Measurements from ENCODE around the gene CDC123. TPM values are rescaled to one million over a fixed set of nuclear protein-coding genes. Genes with fewer than 3 reads are reported as not detected.
A peak's percentile ranks its signal among the peaks of the same experiment; 100 is the strongest.

Gene CDC123
- total RNA-seq, 1 donor from 2014 or later: 67.0 TPM

DNA sequence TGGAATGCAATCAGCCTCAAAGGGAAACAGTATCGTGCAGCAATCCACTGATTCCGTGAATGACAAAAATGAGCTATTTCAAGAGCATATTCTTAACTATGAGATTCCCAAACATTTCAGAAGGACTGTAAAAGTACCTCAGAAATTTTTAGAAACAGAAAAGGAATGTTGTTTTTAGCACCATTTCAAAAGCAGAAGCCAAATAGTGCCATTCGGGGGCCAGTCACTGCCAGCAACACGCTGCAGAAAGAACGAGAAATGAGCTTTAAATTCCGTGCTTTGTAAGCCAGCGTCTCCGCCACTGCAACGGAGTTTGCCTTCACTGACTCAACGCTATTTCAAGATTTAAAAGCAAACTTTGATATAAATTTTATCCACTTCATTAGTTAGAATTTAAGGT, 6.6 kb upstream of the CDC123 start:
- H3K27me3 Mint-ChIP-seq (ENCODE audit: low read depth): no peaks in the 10 kb centered on the region
- peaks cover 32% of the 10 kb centered on the region for H3K4me1 Mint-ChIP-seq (ENCODE audit: low read depth)
- peak overlapping the region; percentile 33 for H3K4me3 Mint-ChIP-seq (ENCODE audit: unreplicated experiment)
- H3K27ac Mint-ChIP-seq (ENCODE audit: unreplicated experiment): peak overlapping the region; percentile 33
- peaks cover 22% of the 10 kb centered on the region for H3K36me3 Mint-ChIP-seq (ENCODE audit: low read depth)
- TF ChIP-seq, protein P1, sequence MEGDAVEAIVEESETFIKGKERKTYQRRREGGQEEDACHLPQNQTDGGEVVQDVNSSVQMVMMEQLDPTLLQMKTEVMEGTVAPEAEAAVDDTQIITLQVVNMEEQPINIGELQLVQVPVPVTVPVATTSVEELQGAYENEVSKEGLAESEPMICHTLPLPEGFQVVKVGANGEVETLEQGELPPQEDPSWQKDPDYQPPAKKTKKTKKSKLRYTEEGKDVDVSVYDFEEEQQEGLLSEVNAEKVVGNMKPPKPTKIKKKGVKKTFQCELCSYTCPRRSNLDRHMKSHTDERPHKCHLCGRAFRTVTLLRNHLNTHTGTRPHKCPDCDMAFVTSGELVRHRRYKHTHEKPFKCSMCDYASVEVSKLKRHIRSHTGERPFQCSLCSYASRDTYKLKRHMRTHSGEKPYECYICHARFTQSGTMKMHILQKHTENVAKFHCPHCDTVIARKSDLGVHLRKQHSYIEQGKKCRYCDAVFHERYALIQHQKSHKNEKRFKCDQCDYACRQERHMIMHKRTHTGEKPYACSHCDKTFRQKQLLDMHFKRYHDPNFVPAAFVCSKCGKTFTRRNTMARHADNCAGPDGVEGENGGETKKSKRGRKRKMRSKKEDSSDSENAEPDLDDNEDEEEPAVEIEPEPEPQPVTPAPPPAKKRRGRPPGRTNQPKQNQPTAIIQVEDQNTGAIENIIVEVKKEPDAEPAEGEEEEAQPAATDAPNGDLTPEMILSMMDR (IDR thresholded peaks at IDR 0.05): no peak
- H3K9me3 Mint-ChIP-seq (ENCODE audit: low read depth): no peaks in the 10 kb centered on the region
- no peak for DNase-seq (ENCODE audit: low spot score)

DNA sequence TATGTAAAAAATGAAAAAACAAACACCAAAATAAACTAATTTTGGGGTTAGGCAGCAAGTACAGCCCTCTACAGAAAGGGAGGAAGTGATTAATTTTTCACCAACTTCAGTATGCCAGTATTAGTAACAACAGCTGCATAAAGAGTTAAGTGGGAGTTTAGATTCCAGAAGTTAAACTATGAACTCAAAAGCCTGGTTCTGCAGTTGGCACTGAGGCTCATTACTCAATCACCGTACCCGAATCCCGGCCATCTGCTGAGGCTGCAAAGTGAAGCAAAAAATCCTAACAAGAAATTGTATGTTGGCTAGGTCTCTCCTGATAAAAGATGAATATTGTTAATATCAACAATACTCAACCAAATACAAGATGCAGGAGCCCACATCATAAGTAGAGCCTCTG, 4.3 kb upstream of the CDC123 start:
- no peak for DNase-seq (ENCODE audit: low spot score)
- H3K36me3 Mint-ChIP-seq (ENCODE audit: low read depth): peaks cover 8% of the 10 kb centered on the region

DNA sequence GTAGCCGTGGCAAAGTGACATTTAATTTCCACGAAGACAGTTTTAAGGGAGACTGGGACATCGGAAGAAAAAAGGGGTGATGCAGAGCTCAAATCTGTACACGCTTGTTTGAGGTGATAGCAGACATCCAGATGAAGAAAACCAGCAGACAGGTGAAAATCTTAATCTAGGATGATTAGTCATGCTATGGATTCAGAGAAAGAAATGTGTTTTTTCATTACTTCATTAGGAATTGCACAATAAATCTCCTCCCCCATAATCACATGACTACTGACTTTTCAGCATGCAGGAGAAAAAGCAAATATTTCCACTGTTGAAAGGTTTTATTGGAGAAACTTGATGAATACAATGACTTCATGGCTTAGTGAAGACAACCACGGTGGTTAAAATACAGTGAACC, 2.8 kb upstream of the CDC123 start:
- Mint-ChIP-seq H3K36me3 (ENCODE audit: low read depth) (peaks cover 3% of the 10 kb centered on the region), H3K9me3 (ENCODE audit: low read depth) (no peaks in the 10 kb centered on the region), H3K27me3 (ENCODE audit: low read depth) (no peaks in the 10 kb centered on the region), H3K4me1 (ENCODE audit: low read depth) (peaks cover 55% of the 10 kb centered on the region), H3K27ac (ENCODE audit: unreplicated experiment) (no peak overlapping the region), H3K4me3 (ENCODE audit: unreplicated experiment) (no peak overlapping the region)
- TF ChIP-seq, protein P1 (IDR thresholded peaks at IDR 0.05): no peak
- DNase-seq (ENCODE audit: low spot score): no peak

More for the DNA sequence above, 4.3 kb upstream of the CDC123 start:
- Mint-ChIP-seq H3K4me3 (ENCODE audit: unreplicated experiment) (no peak overlapping the region), H3K27me3 (ENCODE audit: low read depth) (no peaks in the 10 kb centered on the region), H3K4me1 (ENCODE audit: low read depth) (peaks cover 42% of the 10 kb centered on the region), H3K9me3 (ENCODE audit: low read depth) (no peaks in the 10 kb centered on the region), H3K27ac (ENCODE audit: unreplicated experiment) (no peak overlapping the region)
- TF ChIP-seq, protein P1 (IDR thresholded peaks at IDR 0.05): no peak

DNA sequence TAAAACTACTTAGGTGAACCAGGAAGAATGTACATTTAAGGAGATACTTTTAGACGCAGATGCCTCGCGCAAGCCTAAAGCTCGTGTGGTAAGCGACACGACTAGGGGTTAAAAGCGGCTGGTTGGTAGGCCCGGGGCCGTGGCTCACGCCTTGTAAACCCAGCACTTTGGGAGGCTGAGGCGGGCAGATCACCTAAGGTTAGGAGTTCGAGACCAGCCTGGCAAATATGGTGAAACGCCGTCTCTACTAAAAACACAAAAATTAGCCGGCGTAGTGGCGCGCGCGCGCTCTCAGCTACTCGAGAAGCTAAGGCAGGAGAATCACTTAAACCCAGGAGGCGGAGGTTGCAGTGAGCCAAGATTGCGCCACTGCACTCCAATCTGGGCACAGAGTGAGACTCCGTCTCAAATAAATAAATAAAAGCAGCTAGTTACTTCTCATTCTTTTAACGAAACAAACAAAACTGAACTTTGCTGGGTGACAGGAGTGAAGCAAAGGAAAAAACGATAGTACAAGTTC, 1.2 kb upstream of the CDC123 start:
- H3K27ac Mint-ChIP-seq (ENCODE audit: unreplicated experiment): peak overlapping the region; percentile 99
- peaks cover 52% of the 10 kb centered on the region for H3K4me1 Mint-ChIP-seq (ENCODE audit: low read depth)
- no peak for DNase-seq (ENCODE audit: low spot score)
- peak overlapping the region; percentile 92 for H3K4me3 Mint-ChIP-seq (ENCODE audit: unreplicated experiment)
- TF ChIP-seq, protein P1 (IDR thresholded peaks at IDR 0.05): no peak
- H3K27me3 Mint-ChIP-seq (ENCODE audit: low read depth): no peaks in the 10 kb centered on the region
- no peaks in the 10 kb centered on the region for H3K9me3 Mint-ChIP-seq (ENCODE audit: low read depth)
- H3K36me3 Mint-ChIP-seq (ENCODE audit: low read depth): peaks cover 6% of the 10 kb centered on the region

DNA sequence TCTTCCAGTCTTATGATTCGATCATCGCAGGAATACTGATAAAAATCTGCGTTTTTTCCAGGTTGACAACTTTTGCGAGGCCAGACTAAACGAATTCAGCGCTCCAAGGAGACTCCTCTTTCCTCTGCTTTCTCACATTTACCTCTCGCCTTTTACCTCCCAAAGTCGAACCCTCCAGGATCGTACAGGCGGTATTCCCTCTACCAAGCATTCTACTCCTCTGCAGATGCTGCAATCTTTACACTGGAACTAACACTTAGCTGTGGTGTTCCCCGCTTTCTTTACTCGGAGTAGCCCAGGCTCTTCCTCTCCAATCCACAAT, 746 bp upstream of the CDC123 start:
- peaks cover 48% of the 10 kb centered on the region for H3K4me1 Mint-ChIP-seq (ENCODE audit: low read depth)
- peaks cover 6% of the 10 kb centered on the region for H3K36me3 Mint-ChIP-seq (ENCODE audit: low read depth)
- peak overlapping the region; percentile 99 for H3K27ac Mint-ChIP-seq (ENCODE audit: unreplicated experiment)
- H3K27me3 Mint-ChIP-seq (ENCODE audit: low read depth): no peaks in the 10 kb centered on the region
- H3K9me3 Mint-ChIP-seq (ENCODE audit: low read depth): no peaks in the 10 kb centered on the region
- DNase-seq (ENCODE audit: low spot score): no peak
- TF ChIP-seq, protein P1 (IDR thresholded peaks at IDR 0.05): no peak
- peak overlapping the region; percentile 92 for H3K4me3 Mint-ChIP-seq (ENCODE audit: unreplicated experiment)

All from chondrocyte (in vitro differentiated cells).